Left ventricle myocardium inferior (tissue), 1 donor: ENCODE measurements around the gene ACE. TPM values are rescaled to one million over a fixed set of nuclear protein-coding genes. Genes with fewer than 3 reads are reported as not detected.

ENCODE experiments used
- DNase-seq: peaks from one replicate; pipeline ENCODE4 v3.0.0-alpha.2; 2020
- H3K27ac ChIP-seq: fragments of 200-600 bp; replicated peaks from 2 replicates; pipeline ENCODE4 v1.8.0; 2021
- H3K27me3 ChIP-seq: fragments of 200-600 bp; 2 replicates; pipeline ENCODE4 v1.8.0; 2021; ENCODE audit warnings: low read depth
- H3K36me3 ChIP-seq: fragments of 200-600 bp; 2 replicates; pipeline ENCODE4 v1.8.0; 2021
- H3K4me1 ChIP-seq: fragments of 200-600 bp; 2 replicates; pipeline ENCODE4 v1.8.0; 2021
- H3K4me3 ChIP-seq: fragments of 200-600 bp; 2 replicates; pipeline ENCODE4 v1.8.0; 2021; ENCODE audit warnings: mild to moderate bottlenecking, moderate library complexity
- H3K9me3 ChIP-seq: fragments of 200-600 bp; replicated peaks from 2 replicates; pipeline ENCODE4 v1.8.0; 2021
- CTCF ChIP-seq: fragments of 200-600 bp; IDR thresholded peaks from 2 replicates; pipeline ENCODE4 v1.8.0; 2021; ENCODE audit warnings: antibody characterized with exemption, mild to moderate bottlenecking, borderline replicate concordance
- intact Hi-C: fragments of 100-400 bp; cut with micrococcal nuclease; formaldehyde crosslinking; loops from one replicate; pipeline ENCODE4 v1.11.0; 2022
- total RNA-seq: library from RNA; stranded (reverse); fragmentation: NEBNext Ultra II Directional; extraction: Animal tissue kit (Norgen Biotek cat#: 25700); gene quantifications from one replicate; pipeline ENCODE4 v1.2.1, GENCODE V29; 2021
- donor health status: DM: no; HTN: yes; CAD: no; lungs with severe emphysema.

ACE gene
- total RNA-seq, 1 donor from 2014 or later, result 6.2 TPM

GRCh38 chr17:63441654-63442053 is 35.2 kb upstream of the ACE start:
- H3K9me3 ChIP-seq, result no peaks in the 10 kb centered on the region
- peak overlapping the region; percentile 70 for H3K27ac ChIP-seq
- DNase-seq, result no peak
- no peak overlapping the region for H3K4me3 ChIP-seq
- intact Hi-C loops, result no loop called here
- no peak for TF ChIP-seq CTCF
- no peaks in the 10 kb centered on the region for H3K36me3 ChIP-seq
- H3K4me1 ChIP-seq, result peaks cover 64% of the 10 kb centered on the region
- H3K27me3 ChIP-seq, result no peaks in the 10 kb centered on the region

GRCh38 chr17:63442074-63442473 is 34.8 kb upstream of the ACE start:
- Histone ChIP-seq H3K4me1 (peaks cover 64% of the 10 kb centered on the region), H3K27ac (peak overlapping the region; percentile 70), H3K27me3 (no peaks in the 10 kb centered on the region), H3K9me3 (no peaks in the 10 kb centered on the region), H3K36me3 (no peaks in the 10 kb centered on the region), H3K4me3 (no peak overlapping the region)
- intact Hi-C loops, result no loop called here
- TF ChIP-seq CTCF, result no peak
- no peak for DNase-seq

GRCh38 chr17:63442549-63443035 is 34.3 kb upstream of the ACE start:
- Histone ChIP-seq H3K4me1 (peaks cover 66% of the 10 kb centered on the region), H3K36me3 (no peaks in the 10 kb centered on the region), H3K27ac (peak overlapping the region; percentile 70), H3K9me3 (no peaks in the 10 kb centered on the region), H3K27me3 (no peaks in the 10 kb centered on the region), H3K4me3 (no peak overlapping the region)
- TF ChIP-seq CTCF, result peak; percentile 47
- no peak for DNase-seq
- intact Hi-C loops, result no loop called here

GRCh38 chr17:63443053-63443452 is 33.8 kb upstream of the ACE start:
- Histone ChIP-seq H3K4me1 (peaks cover 71% of the 10 kb centered on the region), H3K4me3 (no peak overlapping the region)
- intact Hi-C loops, result no loop called here

GRCh38 chr17:63444457-63444856 is 32.4 kb upstream of the ACE start:
- TF ChIP-seq CTCF, result no peak
- no peak overlapping the region for H3K4me3 ChIP-seq
- H3K36me3 ChIP-seq, result no peaks in the 10 kb centered on the region
- H3K9me3 ChIP-seq, result no peaks in the 10 kb centered on the region
- DNase-seq, result no peak
- H3K27me3 ChIP-seq, result no peaks in the 10 kb centered on the region
- peaks cover 74% of the 10 kb centered on the region for H3K4me1 ChIP-seq
- intact Hi-C loops, result no loop called here
- H3K27ac ChIP-seq, result no peak overlapping the region

More at GRCh38 chr17:63443053-63443452, 33.8 kb upstream of the ACE start:
- no peak for DNase-seq
- Histone ChIP-seq H3K9me3 (no peaks in the 10 kb centered on the region), H3K27me3 (no peaks in the 10 kb centered on the region), H3K27ac (peak overlapping the region; percentile 70), H3K36me3 (no peaks in the 10 kb centered on the region)
- TF ChIP-seq CTCF, result no peak
